Thyroid gland (tissue), 4 donors: ENCODE measurements around the gene CA10.

Experiments
- POLR2A ChIP-seq, 2 donors: fragments of 450-650 bp; IDR thresholded peaks; one replicate each; pipeline ENCODE4 v1.6.1; 2017; ENCODE audit warnings: antibody characterized with exemption in 2 of 2, mild to moderate bottlenecking in 2 of 2, moderate library complexity in 1 of 2
- TF ChIP-seq, protein P1 (sequence below), 6 experiments: fragments of 200-600 bp in 3 of 6; fragments of 450-650 bp in 3 of 6; sonication (generic) in 3 of 6; IDR thresholded peaks; one replicate each; pipeline ENCODE4 v1.5.1; 2016 to 2019; ENCODE audit warnings: antibody characterized with exemption in 6 of 6, mild to moderate bottlenecking in 2 of 6, inconsistent platforms in 1 of 6, moderate library complexity in 1 of 6

DNA sequence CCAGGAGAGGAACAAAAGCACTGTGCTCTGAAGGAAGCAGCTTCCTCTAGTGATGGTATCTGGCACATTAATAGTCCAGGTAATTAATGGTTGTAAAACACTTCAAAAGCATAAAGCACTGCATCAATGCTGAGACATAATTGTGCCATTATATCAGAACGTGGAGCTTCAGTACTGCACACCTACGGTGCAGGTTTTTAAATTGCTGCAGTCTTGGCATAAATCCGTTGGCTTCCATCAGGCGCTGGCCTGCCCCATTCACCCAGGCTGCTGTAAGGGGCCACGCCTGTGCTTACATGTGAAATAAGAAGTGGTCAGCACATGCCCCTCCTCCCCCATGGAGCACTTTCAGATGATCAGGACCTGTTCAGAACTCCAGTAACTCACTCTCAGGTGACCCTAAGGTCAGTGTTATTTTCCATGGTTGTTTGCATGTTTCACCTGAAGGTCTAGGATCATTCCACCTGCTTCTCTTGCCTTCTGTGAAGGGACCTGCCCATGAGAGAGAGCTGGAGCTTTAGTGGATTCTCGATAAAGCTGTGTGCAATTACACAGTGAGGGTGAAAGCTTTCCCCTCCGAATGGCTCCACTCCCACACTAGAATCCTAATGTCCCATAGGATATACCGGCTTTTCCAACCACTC is 345.3 kb downstream of the CA10 start:
- TF ChIP-seq, protein P1, sequence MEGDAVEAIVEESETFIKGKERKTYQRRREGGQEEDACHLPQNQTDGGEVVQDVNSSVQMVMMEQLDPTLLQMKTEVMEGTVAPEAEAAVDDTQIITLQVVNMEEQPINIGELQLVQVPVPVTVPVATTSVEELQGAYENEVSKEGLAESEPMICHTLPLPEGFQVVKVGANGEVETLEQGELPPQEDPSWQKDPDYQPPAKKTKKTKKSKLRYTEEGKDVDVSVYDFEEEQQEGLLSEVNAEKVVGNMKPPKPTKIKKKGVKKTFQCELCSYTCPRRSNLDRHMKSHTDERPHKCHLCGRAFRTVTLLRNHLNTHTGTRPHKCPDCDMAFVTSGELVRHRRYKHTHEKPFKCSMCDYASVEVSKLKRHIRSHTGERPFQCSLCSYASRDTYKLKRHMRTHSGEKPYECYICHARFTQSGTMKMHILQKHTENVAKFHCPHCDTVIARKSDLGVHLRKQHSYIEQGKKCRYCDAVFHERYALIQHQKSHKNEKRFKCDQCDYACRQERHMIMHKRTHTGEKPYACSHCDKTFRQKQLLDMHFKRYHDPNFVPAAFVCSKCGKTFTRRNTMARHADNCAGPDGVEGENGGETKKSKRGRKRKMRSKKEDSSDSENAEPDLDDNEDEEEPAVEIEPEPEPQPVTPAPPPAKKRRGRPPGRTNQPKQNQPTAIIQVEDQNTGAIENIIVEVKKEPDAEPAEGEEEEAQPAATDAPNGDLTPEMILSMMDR (IDR thresholded peaks at IDR 0.05), result no peak
- no peak for TF ChIP-seq POLR2A (IDR thresholded peaks at IDR 0.05)
